Neuron (in vitro differentiated cells): ENCODE measurements around the gene KCNE2.
"Not testable (repeated sequence)": the region's sequence is repeated elsewhere in the genome, so short reads cannot be mapped to it uniquely, and the experiment has no call there.

Experiments
- H2AFZ ChIP-seq: one replicate; pipeline ENCODE4 v1.6.1; 2013; ENCODE audit warnings: low read depth, mild to moderate bottlenecking, inconsistent platforms, low read length, moderate library complexity
- H3K27me3 ChIP-seq: one replicate; pipeline ENCODE4 v1.6.1; 2013; ENCODE audit warnings: low read length; ENCODE audit not compliant: insufficient read depth
- H3K36me3 ChIP-seq: one replicate; pipeline ENCODE4 v1.6.1; 2013; ENCODE audit warnings: low read length; ENCODE audit not compliant: insufficient read depth
- H3K4me1 ChIP-seq: one replicate; pipeline ENCODE4 v1.6.1; 2013; ENCODE audit warnings: low read length; ENCODE audit not compliant: insufficient read depth
- H3K4me3 ChIP-seq: 2 replicates; pipeline ENCODE4 v1.5.1; 2013; ENCODE audit warnings: mild to moderate bottlenecking, low read length, moderate library complexity
- H3K9me3 ChIP-seq: one replicate; pipeline ENCODE4 v1.6.1; 2013; ENCODE audit warnings: low read length

KCNE2 gene

DNA sequence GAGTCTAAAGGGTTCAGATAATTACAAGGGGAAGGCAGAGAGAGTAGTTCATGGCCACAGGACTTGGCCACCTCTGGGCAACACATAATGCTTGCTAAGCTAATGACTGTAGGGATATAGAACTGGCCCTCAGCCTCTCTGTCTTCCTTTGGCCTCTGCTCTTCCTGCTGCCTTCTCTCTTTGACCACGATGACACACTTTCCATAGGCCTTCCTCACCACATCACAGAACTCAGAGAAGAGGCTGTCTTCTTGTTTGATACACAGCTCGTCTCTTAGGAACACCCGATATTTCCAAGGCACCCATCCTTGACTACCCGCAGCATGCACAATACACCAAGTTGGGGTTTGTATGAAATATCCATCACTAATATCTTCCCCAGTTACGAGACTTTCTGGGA is 36.7 kb downstream of the KCNE2 start:
- not testable (repeated sequence) for H3K36me3 ChIP-seq, H3K4me3 ChIP-seq, H3K4me1 ChIP-seq, H3K9me3 ChIP-seq, H3K27me3 ChIP-seq, H2AFZ ChIP-seq

DNA sequence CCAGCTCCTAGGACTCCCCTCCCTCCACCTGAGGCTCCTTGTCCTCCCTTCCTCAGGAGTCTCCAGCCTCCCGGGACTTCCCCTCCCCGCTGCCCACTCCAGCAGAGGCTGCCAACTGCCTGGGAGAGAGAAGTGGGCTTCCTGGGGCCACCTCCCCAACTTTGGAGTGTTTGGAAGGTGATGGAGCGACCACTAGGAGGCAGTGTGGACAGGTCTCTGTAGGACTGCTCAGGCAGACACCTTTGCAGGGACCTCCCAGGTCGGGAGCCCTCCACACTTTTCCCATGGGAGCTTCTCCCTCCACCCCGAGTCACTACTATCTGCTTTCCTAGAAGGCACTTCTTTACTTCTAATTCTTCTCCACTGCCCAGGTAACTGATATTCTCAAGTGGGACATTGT is 40.9 kb downstream of the KCNE2 start:
- H2AFZ ChIP-seq, H3K4me1 ChIP-seq, H3K4me3 ChIP-seq, H3K27me3 ChIP-seq, H3K36me3 ChIP-seq, H3K9me3 ChIP-seq: not testable (repeated sequence)

DNA sequence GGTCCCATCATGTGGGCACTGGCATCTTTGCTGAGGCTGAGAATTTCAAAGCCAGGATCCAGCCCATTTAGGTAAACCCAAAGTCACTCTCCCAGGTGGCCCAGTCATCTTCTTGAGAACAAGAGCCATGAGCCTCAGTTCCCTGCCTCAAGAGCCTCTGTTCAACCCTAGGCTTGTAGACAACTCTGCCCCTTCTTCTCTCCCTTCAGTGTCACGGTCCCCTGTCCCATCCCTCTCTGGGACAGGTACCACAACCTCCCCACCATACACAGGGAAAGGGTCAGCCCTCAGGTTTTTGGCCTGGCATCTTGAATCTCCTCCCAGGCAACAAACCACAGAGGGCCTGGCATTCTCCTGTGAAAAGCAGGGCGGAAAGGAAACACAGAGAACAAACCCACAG is 41.9 kb downstream of the KCNE2 start:
- H3K4me1 ChIP-seq, H3K4me3 ChIP-seq, H3K36me3 ChIP-seq, H2AFZ ChIP-seq, H3K27me3 ChIP-seq, H3K9me3 ChIP-seq: not testable (repeated sequence)

DNA sequence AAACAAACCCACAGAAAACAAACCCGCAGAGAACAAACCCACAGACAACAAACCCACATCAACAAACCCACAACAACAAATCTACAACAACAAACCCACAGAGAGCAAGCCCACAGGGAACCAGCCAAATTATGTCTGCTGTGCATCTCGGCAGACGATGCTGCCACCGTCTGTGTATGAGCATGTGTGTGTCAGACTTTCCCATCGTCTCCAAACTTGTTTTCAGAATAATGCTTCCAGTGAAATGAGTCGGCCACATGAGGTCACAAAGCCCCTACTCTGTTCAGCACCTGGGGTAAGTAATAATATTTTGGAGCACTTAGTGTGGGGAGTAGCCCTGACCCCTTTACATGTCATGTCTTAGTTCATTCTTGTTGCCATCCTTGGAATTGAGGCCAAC is 42.3 kb downstream of the KCNE2 start:
- H3K4me1 ChIP-seq, H2AFZ ChIP-seq, H3K9me3 ChIP-seq, H3K4me3 ChIP-seq, H3K36me3 ChIP-seq, H3K27me3 ChIP-seq: not testable (repeated sequence)

DNA sequence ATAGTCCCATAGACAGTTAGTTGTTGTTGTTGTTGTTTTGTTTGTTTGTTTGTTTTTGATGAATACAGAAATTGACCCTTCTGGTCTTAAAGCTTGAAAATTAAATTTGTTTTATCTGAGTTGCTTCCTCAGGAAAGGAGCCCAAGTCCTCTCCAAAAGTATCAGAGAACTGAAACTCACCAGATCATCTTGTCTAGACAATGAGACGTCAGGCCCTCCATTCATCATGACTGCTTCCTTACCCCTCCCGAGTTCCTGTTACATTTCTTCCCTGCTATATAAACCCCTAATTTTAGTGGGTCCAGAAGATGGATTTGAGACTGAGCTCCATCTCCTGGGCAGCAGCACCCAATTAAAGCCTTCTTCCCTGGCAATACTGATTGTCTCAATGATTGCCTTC is 42.9 kb downstream of the KCNE2 start:
- H2AFZ ChIP-seq, H3K9me3 ChIP-seq, H3K4me1 ChIP-seq, H3K4me3 ChIP-seq, H3K27me3 ChIP-seq, H3K36me3 ChIP-seq: not testable (repeated sequence)

DNA sequence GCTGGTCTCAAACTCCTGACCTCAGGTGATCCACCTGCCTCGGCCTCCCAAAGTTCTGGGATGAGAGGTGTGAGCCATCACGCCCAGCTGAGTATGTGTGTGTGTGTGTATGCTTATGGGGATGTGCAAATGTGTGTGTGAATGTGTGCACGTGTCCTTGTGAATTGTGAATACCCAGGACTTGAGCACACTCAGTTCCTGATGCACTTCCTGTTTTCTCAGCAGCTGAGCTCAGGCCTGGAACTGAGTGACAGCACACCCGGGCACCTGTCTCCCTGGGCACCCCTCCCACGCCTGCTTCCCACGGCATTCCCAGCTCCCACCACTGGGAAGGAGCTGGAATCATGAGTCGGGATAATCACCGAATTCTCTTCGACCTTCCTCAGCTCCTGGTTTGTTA is 43.5 kb downstream of the KCNE2 start:
- not testable (repeated sequence) for H3K4me3 ChIP-seq, H3K36me3 ChIP-seq, H3K9me3 ChIP-seq, H3K27me3 ChIP-seq, H2AFZ ChIP-seq, H3K4me1 ChIP-seq

DNA sequence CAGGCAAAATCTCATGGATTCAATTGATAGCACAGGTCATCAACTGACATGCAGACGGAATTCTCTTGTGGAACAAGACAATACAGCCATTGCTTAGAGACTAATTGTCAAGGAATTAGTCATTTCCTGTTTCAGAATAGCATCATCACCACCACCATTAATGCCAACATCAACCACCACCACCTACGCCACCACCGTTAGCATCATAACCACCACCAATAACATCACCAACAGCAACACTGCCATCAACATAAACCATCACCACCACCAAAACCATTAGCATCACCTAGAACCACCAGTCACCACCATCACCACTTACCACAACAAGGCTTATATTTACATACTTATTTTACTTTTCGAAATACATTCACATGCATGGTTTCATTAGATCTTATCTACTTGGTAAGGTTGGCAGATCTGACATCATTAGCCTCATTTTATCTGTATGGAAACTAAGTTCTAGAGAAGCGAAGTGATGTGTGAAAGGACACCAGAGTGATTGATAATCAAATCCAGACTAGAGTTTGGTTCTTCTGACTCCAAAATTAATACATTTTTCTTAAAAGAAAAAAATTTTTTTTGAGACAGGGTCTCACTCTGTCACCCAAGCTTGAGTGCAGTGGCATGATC is 53.8 kb downstream of the KCNE2 start:
- H2AFZ ChIP-seq, H3K9me3 ChIP-seq, H3K27me3 ChIP-seq, H3K4me3 ChIP-seq, H3K4me1 ChIP-seq, H3K36me3 ChIP-seq: not testable (repeated sequence)
